Panc1 (cell line): ENCODE results near the gene COPS2. TPM values are rescaled to one million over a fixed set of nuclear protein-coding genes. Genes with fewer than 3 reads are reported as not detected.

Source experiments
- ATAC-seq: fragments of 200-7000 bp; cut with Tn5 transposase; 2 replicates; pipeline ENCODE4 v1.9.1; 2020; ENCODE audit warnings: mild to moderate bottlenecking, moderate library complexity
- BruUV-seq: library from RNA; stranded (reverse); fragments of 400-500 nt; replicated peaks from 2 replicates; lab custom pipeline; 2021; lab: Mats Ljungman, UMichigan
- CTCF ChIA-PET: fragments of 300-600 bp; sonication (Branson Sonifier 250); formaldehyde crosslinking; loops from one replicate; lab custom pipeline; 2022; ENCODE audit warnings: antibody characterized with exemption; lab: Charles Lee
- POLR2A ChIA-PET: fragments of 300-600 bp; sonication (Branson Sonifier 250); formaldehyde crosslinking; loops from one replicate; lab custom pipeline; 2022; ENCODE audit warnings: antibody characterized with exemption; lab: Charles Lee
- DNase-seq: peaks from one replicate; pipeline ENCODE4 v3.0.0-alpha.2; 2010; ENCODE audit warnings: low read depth, low spot score
- H3K27ac ChIP-seq: 2 replicates; pipeline ENCODE4 v1.5.1; 2011; ENCODE audit warnings: mild to moderate bottlenecking, low read length, inconsistent platforms
- H3K27me3 ChIP-seq: fragments of 200-500 bp; sonication (Bioruptor generic); 2 replicates; pipeline ENCODE4 v1.6.0; 2014; ENCODE audit warnings: low read length, inconsistent platforms; ENCODE audit not compliant: control insufficient read depth, insufficient read depth
- H3K36me3 ChIP-seq: fragments of 200-500 bp; sonication (Bioruptor generic); 2 replicates; pipeline ENCODE4 v1.5.1; 2014; ENCODE audit warnings: inconsistent platforms, mild to moderate bottlenecking, low read length, moderate library complexity; ENCODE audit not compliant: control insufficient read depth, insufficient read depth
- H3K4me1 ChIP-seq: 2 replicates; pipeline ENCODE4 v1.5.1; 2011; ENCODE audit warnings: inconsistent platforms, mild to moderate bottlenecking, low read length, moderate library complexity; ENCODE audit not compliant: control insufficient read depth, insufficient read depth
- H3K4me3 ChIP-seq, 2 experiments: 2 replicates each; pipeline ENCODE4 v1.5.1; 2011 to 2012; ENCODE audit warnings: low read depth in 2 of 2, low read length in 2 of 2, mild to moderate bottlenecking in 2 of 2, inconsistent platforms in 1 of 2, moderate library complexity in 1 of 2
- H3K9me3 ChIP-seq: fragments of 200-500 bp; sonication (Bioruptor generic); 2 replicates; pipeline ENCODE4 v1.5.1; 2014; ENCODE audit warnings: low read depth, mild to moderate bottlenecking, inconsistent platforms, low read length, moderate library complexity; ENCODE audit not compliant: control insufficient read depth, insufficient read depth
- CTCF ChIP-seq: fragments of 450-650 bp; IDR thresholded peaks from 2 replicates; pipeline ENCODE4 v1.5.1; 2017; ENCODE audit warnings: mild to moderate bottlenecking
- POLR2AphosphoS5 ChIP-seq: IDR thresholded peaks from 2 replicates; pipeline ENCODE4 v1.6.1; 2012; ENCODE audit warnings: mild to moderate bottlenecking, low read depth, low read length, moderate library complexity
- SIN3A ChIP-seq: IDR thresholded peaks from 2 replicates; pipeline ENCODE4 v1.6.1; 2012; ENCODE audit warnings: low read depth, mild to moderate bottlenecking, low read length, moderate library complexity, borderline replicate concordance; ENCODE audit not compliant: insufficient read depth
- TCF7L2 ChIP-seq: IDR thresholded peaks from 2 replicates; pipeline ENCODE4 v1.6.1; 2011; ENCODE audit warnings: mild to moderate bottlenecking, low read depth, low read length, inconsistent platforms
- in situ Hi-C: cut with HindIII; loops from 2 replicates; pipeline ENCODE4 v1.10.0; 2016; ENCODE audit warnings: low sequenced_read_pairs, low pct_unique_long_range_greater_than_20kb
- intact Hi-C: fragments of 100-400 bp; cut with micrococcal nuclease; formaldehyde crosslinking; loops from one replicate; pipeline ENCODE4 v1.10.0; 2022; ENCODE audit not compliant: unreplicated experiment
- total RNA-seq: library from RNA; stranded (reverse); gene quantifications from one replicate; pipeline ENCODE4 v1.2.1, GENCODE V29; 2021; ENCODE audit not compliant: unreplicated experiment
- TF ChIP-seq, protein P1 (sequence below), 2 experiments: IDR thresholded peaks; 2 replicates each; pipeline ENCODE4 v1.6.1; 2011 to 2012; ENCODE audit warnings: low read depth in 2 of 2, control low read depth in 1 of 2, low read length in 1 of 2, mild to moderate bottlenecking in 1 of 2, moderate library complexity in 1 of 2; ENCODE audit not compliant: insufficient read depth in 1 of 2

The COPS2 gene
- total RNA-seq, 1 experiment from 2014 or later = 69.4 TPM

GRCh38 chr15:49163678-49164077 lies 8.3 kb upstream of the COPS2 start:
- intact Hi-C loops = no loop called here
- POLR2A ChIA-PET = no interaction called here
- Histone ChIP-seq H3K27me3 (no peaks in the 10 kb centered on the region), H3K36me3 (no peaks in the 10 kb centered on the region), H3K27ac (no peak overlapping the region), H3K4me1 (no peaks in the 10 kb centered on the region), H3K9me3 (no peaks in the 10 kb centered on the region), H3K4me3 (no peak overlapping the region)
- BruUV-seq = no TSS peak
- ATAC-seq (no peak), DNase-seq (no peak)
- TF ChIP-seq CTCF = no peak
- no peak for TF ChIP-seq SIN3A
- no peak for TF ChIP-seq POLR2AphosphoS5
- TF ChIP-seq, protein P1, sequence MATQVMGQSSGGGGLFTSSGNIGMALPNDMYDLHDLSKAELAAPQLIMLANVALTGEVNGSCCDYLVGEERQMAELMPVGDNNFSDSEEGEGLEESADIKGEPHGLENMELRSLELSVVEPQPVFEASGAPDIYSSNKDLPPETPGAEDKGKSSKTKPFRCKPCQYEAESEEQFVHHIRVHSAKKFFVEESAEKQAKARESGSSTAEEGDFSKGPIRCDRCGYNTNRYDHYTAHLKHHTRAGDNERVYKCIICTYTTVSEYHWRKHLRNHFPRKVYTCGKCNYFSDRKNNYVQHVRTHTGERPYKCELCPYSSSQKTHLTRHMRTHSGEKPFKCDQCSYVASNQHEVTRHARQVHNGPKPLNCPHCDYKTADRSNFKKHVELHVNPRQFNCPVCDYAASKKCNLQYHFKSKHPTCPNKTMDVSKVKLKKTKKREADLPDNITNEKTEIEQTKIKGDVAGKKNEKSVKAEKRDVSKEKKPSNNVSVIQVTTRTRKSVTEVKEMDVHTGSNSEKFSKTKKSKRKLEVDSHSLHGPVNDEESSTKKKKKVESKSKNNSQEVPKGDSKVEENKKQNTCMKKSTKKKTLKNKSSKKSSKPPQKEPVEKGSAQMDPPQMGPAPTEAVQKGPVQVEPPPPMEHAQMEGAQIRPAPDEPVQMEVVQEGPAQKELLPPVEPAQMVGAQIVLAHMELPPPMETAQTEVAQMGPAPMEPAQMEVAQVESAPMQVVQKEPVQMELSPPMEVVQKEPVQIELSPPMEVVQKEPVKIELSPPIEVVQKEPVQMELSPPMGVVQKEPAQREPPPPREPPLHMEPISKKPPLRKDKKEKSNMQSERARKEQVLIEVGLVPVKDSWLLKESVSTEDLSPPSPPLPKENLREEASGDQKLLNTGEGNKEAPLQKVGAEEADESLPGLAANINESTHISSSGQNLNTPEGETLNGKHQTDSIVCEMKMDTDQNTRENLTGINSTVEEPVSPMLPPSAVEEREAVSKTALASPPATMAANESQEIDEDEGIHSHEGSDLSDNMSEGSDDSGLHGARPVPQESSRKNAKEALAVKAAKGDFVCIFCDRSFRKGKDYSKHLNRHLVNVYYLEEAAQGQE (IDR thresholded peaks at IDR 0.05; ENCODE audit: insufficient read depth in 1 of 2, low read depth in 2 of 2, low read length in 1 of 2) = no peak
- no peak for TF ChIP-seq TCF7L2
- CTCF ChIA-PET = no interaction called here
- in situ Hi-C loops = no loop called here

DNA sequence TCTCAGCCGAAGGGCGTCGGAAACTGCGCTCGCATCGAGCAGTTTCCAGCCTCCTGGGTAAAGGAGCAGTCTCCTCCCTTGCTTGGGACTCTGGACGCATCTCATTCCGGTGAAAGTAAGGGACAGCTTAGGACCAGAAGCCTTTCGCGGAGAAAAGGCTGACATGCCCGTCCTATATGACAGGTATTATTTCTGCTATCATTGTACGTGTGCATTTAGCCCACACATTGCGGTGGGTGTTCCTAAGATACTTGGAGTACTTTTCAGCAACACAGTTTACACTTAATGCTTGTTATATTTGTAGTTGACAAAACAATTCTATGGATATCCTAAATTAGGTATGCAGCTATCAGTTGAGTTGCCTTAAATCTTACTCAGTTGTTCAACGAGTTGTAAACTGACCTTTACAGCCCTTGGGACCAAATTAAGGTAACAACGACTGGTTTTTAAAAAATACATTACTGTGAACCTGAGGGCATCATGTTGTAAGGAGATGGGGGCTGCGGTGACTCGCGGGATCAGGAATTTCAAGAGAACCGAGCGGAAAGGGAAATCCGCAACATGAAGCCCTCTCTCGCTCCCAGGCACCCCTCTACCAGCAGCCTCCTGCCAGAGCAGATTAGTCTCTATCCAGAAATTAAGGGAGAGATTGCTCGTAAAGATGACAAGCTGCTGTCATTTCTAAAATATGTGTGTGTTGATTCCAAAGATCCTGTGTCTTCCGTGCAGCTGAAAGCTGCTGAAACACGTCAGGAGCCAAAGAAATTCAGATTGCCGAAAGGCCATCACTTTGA lies 632 bp upstream of the COPS2 start:
- POLR2A ChIA-PET = interaction anchor here (0.6 to 1.1 kb wide), 3 partner anchors 14 to 1194 kb away, joined by 3 to 7 read pairs (median 3); partner anchors contain the start of gene GALK2
- Histone ChIP-seq H3K27ac (peak overlapping the region; percentile 93), H3K4me1 (peaks cover 3% of the 10 kb centered on the region; the same call in 1 of the 2 replicates), H3K36me3 (no peaks in the 10 kb centered on the region; the same call in 1 of the 2 replicates), H3K9me3 (no peaks in the 10 kb centered on the region), H3K27me3 (no peaks in the 10 kb centered on the region), H3K4me3 (peak overlapping the region; percentile 97 to 98)
- no peak for DNase-seq
- in situ Hi-C loops = no loop called here
- intact Hi-C loops = no loop called here
- peak; percentile 62; the same call in 1 of the 2 replicates for ATAC-seq
- CTCF ChIA-PET = no interaction called here
- TF ChIP-seq SIN3A (no peak), TCF7L2 (no peak), POLR2AphosphoS5 (no peak), CTCF (no peak)
- TF ChIP-seq, protein P1 (IDR thresholded peaks at IDR 0.05; ENCODE audit: insufficient read depth in 1 of 2, low read depth in 2 of 2, low read length in 1 of 2) = no peak
- no TSS peak for BruUV-seq
